NCI-H187 (cell line): ENCODE measurements around the gene CDH4.

ENCODE experiments used
- DNase-seq, 2 experiments: peaks; one replicate each; lab custom pipeline; 2025; lab: John Stamatoyannopoulos, UW

CDH4 gene

DNA sequence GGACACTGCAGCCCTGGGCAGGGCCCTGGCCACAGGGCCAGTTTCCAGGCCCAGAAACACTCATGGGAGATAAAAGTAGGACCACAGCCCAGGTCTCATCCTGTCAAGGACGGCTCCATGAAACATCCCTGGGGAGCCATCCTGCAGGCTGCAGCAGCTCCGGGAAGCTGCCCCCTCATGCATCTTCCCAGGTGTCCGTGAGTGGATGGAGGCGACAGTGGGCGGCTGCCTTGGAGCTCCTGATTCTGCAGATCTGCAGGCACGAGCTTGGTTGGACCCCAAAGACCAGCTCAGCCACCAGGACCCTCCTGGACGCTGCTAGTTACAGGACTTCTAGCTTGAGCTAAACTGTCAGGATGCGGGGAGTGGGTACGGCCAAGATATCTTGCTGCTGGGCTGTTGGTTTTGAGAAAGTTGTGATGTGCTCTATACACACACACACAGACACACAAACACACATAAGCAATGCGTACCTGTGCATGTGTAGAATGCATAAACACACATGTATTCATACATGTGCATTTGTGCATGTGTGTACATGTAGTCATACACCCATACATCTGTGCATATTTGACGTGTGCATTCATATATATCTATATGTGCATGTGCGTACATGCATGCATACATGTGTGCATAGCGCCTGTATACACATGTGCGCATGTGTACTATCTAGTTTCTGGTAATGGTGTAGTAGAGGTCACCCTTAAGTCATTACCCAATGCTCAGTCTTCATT, 515.9 kb downstream of the CDH4 start:
- DNase-seq = no peak

GRCh38 chr20:61768571-61769285, 516.7 kb downstream of the CDH4 start:
- DNase-seq = no peak

GRCh38 chr20:61769286-61769832, 517.3 kb downstream of the CDH4 start:
- DNase-seq = no peak

GRCh38 chr20:61770113-61770585, 518.1 kb downstream of the CDH4 start:
- DNase-seq = no peak

GRCh38 chr20:61771805-61772350, 519.8 kb downstream of the CDH4 start:
- no peak for DNase-seq

- DNase-seq = no peak
These were observed 521.0 kb downstream of the CDH4 start for GRCh38 chr20:61772828-61773631.

DNA sequence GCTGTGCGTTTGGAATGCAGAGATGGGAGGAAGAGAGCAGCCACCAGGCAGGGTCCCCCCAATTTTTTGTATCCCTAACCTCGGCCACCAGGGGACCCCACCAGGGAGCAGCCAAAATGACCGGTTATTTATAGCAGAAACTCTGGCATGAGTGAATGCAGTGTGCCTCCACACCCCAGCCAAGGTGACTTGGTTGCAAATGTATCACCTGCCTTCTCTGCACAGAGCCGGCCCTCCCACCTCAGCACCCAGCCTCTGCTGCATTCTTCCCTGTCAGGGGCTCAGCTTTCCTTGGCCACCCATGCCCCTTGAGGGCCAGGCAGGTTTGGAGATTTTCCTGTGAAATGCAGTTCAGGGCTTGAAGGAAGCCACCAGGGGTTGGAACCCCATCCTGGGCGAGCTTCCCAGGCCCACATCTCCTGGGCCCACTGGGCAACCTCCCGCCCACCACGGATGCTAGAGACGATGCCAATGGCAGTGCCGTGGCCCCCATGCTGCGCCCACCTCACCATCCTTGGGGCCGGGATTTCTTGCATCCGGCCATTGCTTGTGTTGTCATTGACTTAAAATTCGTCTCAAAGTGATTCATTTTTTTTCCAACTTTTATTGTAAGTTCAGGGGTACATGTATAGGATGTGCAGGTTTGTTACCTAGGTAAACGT, 522.0 kb downstream of the CDH4 start:
- DNase-seq = no peak

- no peak for DNase-seq
These were observed 523.4 kb downstream of the CDH4 start for GRCh38 chr20:61775423-61775822.

DNA sequence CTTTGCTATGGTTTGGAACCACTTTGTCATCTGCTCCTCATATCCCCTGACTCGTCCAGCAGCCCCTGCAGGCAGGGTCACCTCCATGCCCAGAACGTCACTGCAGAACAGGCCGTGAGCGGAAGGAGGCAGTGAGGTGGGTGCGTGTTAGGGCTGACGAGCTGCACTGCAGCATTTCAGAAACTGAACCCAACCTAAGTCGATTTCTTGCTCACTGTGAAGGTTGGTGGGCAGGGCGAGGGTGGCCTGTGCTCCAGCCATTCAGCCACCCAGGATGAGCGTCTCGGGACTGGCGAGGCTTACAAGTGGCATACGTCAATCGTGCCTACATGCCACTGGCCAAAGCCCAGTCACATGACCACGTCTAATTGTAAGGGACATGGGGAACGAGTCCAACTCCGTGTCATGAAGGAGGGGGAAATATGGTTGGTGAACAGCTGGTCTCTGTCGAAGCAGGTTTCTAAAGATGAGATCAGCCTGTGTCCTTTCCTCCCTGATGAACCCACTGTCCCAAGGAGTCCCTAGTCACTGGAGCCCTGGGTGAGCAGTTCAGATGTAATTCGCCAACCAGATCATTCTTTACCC, 524.5 kb downstream of the CDH4 start:
- no peak for DNase-seq

DNA sequence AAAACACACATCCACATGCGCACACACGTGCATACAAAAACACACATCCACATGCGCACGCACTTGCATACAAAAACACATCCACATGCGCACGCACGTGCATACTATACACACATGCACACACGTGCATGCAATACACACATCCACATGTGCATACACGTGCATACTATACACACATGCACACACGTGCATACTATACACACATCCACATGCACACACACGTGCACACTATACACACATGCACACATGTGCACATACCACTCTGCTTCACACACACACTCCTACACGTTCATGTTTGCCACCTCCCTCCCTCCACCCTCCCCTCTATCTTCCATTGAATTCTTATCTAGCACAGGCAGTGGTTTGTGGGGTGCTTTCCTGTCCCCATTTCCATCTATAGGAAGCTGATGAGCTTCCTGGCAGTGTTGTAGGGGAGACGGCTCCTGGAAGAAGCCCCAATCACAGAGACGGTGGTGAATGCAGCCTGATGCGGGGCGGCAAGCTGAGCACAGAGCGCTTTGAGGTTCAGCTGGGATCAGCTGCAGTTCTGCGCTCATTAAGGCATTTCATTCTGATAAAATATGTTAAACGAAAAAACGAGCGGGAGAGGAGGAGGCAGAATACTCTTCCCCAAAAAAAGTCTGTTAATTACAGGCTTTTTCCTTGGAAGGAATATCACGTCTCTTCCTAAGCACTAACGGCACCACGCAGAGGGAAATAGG, 525.9 kb downstream of the CDH4 start:
- no peak for DNase-seq

DNA sequence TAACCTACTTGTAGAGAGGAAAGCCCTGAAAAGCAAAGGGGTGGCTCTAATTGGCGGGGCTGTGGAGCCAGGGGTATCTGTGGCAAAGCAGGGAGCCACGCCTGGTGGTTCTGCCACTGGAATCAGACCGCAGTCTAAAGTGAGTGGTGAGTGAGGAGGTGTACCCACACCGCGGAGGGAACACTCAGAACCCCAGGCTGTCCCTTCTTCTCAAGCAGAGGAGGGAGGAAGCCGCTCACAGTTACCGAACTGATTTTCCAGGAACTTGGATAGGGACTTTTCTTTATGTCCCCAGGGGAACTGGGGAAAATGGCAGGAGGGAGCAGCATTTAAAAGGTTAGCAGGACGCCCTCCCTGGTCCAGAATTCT, 526.4 kb downstream of the CDH4 start:
- DNase-seq = no peak

DNA sequence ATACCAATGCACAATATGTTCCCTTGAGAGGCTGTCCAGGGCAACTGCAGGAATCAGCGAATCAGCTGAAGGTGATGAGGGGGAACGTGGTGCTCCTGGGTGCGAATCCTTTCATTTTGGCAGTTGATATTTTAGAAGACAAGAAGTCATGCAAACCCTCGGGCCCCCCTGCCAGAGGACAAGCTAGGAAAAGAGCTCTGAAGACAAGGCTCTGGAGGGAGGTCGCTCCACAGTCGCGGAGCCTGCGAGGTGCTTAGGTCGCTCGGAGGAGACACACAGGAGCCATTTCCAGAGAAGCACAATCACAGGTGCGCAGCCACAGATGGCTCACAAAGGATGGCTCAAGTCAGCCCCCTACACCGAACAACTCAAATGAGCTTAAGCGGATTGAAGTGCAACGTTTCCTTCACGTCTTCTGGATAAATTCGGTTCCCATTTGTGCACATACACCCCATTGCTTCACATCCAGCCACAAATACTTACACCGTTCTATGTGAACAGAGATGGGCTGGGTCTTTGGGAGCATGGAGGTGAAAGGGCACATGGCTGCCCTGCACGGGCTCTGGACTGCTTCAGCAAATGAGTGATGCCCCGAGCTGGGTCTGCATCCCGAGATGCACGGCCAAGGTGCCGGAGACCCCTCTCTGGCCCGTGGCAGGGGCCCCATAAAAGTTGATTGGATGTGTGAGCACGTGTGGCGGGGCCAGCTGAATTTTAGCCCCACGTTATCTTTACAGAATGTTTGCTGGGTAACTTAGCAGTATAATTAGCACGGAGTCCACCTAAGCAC, 527.3 kb downstream of the CDH4 start:
- no peak for DNase-seq

GRCh38 chr20:61780066-61780465, 528.0 kb downstream of the CDH4 start:
- no peak for DNase-seq

DNA sequence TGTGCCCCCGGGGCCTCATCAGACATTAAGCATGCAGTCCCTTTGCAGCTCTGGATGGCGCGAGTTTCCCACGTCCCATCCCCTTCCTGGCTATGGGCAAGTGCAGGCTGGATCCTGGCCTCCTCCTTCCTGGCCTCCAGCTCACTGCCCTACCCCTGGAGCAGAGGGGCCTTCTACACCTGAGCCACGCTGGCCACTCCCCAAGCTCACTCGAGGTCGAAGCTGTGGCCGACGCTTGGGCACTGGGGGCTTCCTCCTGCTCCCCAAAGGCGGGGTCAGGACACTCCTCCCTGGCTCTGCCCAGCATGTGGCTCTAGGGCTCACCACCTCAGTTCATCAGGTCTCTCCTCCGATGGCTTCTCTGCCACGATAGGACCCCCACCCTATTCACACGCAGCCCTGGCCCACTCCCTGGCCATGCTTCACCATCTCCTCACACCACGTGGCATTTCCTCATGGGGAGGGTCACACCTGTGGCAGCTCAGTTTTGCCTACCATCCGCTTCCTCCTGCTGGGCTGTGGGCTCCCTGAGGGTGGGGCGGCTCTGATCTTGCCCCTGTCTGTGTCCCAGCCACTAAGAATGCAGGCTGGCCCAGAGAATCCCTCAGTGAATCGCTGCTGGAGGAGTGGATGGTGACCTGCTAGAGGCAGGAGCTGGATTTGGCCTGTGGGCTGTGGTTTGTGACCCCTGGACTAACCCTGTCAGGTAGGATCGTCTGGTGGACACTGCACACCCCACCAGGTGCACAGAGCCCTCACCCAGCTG, 532.9 kb downstream of the CDH4 start:
- DNase-seq = no peak

DNA sequence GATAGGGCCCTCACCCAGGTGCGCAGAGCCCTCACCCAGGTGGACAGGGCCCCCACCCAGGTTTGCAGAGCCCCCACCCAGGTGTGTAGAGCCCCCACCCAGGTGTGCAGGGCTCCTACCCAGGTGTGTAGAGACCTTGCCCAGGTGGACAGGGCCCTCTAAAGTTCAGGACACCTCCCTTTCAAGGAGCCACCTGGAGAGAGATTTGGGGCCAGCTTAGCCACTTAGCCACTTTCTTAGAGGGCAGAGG, 533.4 kb downstream of the CDH4 start:
- DNase-seq = no peak

- DNase-seq = no peak
These were observed 534.2 kb downstream of the CDH4 start for GRCh38 chr20:61786230-61786629.

DNA sequence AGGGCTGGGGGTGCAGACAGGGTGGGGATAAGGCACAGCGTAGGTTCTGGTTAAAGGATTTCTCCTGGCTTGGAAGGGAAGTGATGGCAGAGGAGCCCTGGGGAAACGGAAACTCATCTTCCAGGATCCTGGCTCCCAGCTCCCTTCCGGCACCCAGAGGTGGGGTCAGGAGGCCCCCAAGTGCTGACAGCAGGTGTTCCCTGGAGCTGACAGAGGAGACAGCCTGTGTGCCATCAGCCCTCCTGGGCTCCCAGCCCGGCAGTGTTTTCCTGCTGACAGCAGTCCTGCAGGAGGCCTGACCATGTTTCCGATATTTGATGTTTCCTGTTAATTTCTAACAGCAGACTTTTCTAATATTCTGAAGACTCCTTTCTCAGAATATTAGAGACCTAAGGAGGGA, 536.3 kb downstream of the CDH4 start:
- DNase-seq = no peak

- DNase-seq = no peak
These were observed 537.3 kb downstream of the CDH4 start for GRCh38 chr20:61789329-61789728.

GRCh38 chr20:61790116-61790827, 538.2 kb downstream of the CDH4 start:
- no peak for DNase-seq
